CD4-positive, alpha-beta T cell treated with Interleukin-15 for 1 hour (primary cell): ENCODE measurements around the gene CSMD2.
"Not testable (repeated sequence)": the region's sequence is repeated elsewhere in the genome, so short reads cannot be mapped to it uniquely, and the experiment has no call there.

Experiments
- DNase-seq: peaks from one replicate; pipeline ENCODE4 v3.0.0-alpha.2; 2020

Gene CSMD2

DNA sequence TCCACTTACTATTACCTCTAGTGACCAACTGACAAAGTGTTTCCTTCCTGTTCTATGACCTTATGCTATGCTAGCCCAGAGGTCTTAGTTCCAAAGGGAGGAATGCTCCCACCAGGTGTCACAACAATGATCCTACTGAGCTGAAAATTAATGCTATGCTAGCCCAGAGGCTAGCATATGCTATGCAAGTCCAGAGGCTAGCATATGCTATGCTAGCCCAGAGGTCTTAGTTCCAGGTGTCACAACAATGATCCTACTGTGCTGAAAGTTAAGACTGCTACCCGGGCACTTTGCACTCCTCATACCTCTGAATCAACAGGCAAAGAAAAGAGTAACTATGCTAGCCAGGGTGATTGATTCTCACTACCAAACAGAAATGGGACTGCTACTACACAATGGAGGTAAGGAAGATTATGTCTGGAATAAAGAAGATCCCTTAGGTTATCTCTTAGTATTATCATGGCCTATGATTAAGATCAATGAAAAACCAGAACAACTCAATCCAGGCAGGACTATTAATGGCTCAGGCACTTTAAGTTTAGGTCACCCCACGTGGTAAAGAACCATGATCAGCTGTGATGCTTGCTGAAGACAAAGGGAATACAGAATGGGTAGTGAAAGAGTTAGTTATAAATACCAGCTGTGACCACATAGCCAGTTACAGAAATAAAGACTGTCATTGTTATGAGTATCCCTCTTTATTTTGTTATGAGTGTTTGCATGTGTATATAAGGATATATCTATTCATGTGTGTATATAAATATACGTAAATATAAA, 114.1 kb downstream of the CSMD2 start:
- DNase-seq = no peak

DNA sequence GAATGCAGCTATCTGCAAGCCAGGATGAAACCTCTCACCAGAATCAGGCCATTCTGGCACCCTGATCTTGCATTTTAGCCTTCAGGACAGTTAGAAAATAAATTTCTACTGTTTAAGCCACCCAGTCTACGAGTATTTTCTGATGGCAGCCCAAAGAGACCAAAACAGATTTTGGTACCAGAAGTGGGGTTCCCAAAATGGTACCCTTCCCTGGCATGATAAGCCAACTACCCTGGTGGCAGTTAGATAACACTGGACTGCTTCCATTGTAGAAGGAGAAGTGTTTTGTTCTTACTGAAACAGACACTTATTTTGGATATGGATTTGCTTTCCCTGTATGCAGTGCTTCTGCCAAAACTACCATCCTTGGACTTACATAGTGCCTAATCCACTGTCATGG, 115.0 kb downstream of the CSMD2 start:
- no peak for DNase-seq

DNA sequence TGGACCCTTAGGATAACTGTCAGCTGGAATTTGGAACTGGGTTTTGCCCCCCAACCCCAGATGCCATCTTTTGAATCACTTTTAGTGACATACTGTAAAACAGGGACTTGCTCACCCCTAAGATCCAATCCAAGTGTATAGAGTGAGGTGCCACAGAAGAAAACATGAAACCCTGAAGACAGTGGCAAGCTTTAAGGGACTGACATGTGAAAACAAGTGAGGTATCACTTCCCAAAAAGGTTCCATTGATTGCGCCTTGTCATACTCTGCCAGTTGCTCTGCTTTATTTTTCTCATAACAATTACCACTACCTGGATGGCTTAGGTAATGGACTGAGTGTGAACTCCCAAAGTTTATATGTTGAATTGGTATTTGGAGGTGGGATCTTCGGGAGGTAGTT, 115.6 kb downstream of the CSMD2 start:
- DNase-seq = no peak

DNA sequence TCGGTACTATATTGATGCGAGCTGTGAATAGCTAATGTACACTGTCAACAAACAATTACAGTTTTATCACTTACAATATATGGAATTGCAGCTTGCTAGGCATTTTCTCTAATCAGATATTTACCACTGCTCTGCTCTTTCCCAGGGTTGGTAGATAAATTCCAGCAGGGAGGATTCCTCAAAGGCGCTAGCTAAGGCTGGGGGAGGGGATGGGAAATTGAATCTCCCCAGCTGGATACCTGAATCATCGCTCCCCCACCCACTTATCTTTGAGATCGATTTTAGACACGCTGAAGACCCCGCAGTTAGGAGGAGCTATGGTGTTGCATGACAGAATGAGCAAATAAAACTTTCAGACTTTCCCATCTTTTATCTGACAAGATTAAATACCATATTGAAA, 127.2 kb downstream of the CSMD2 start:
- no peak for DNase-seq

DNA sequence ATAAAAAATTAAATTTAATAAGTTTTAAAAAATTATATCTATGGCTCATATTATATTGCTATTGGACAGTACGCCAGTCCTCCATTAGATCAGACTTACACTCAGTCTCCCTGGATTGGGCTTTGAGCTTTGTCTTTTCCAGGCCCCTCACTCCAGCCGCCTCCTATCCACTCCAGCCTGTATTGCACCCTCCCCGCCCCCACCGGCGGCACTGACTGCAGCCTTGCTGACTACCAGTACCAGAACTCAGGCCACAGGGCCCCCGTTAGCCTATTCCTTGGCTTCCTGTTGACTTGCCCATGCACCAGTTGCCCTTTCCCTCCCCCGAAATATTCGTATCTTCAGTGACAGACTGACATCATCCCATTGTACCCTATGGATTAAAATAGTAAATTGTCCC, 127.9 kb downstream of the CSMD2 start:
- no peak for DNase-seq

DNA sequence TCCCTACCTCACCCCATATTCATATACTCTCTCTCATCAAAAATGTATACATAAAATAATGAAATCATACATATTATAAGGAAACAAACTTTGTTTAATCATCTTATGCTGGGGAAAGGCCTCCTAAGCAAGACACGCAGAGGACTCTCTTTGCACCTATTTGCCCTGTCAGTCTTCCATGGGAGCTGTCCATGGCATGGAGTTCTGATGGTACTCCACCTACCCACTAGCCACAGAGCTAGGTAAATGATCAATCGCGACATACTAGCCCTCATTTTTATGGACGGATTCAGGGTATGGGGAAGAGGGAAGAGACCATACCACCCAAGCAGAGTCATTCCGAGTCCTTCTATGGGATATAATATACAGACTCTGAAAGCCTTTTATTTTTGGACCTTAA, 131.0 kb downstream of the CSMD2 start:
- DNase-seq = no peak

DNA sequence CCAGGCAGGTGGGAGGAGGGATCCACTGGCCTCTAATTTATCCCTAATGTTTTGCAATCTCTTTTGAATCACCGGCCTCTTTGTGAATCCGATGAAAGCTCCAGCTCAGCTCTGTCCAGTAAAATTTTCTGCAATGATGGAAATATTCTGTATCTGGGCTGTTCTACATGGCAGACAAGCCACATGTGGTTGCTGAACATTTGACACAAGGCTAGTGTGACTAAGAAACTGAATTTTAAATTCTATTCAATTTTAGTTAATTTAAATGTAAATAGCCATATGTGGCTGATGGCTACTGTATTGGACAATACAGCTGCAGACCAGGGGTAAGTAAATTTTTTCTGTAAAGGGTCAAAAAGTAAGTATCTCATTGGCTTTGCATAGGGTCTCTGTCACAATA, 135.1 kb downstream of the CSMD2 start:
- no peak for DNase-seq

DNA sequence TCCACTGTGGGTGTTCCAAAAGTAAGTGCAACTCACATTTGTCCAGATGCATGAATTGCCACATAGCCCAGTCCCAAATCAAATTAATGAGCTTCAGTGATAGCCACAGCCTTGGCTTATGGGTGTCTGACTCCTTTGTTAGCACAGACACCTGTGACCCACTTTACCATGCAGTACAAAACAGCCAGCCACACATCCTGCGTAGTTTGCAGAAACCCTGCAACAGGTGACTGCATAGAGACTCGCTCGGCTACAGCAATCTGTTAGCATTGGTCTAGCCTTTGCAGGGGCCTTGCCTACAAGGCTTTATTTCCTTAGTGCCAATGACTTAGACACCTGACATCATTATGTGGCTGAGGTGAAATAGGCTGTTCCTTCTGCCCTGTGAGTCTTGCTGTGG, 135.5 kb downstream of the CSMD2 start:
- no peak for DNase-seq

DNA sequence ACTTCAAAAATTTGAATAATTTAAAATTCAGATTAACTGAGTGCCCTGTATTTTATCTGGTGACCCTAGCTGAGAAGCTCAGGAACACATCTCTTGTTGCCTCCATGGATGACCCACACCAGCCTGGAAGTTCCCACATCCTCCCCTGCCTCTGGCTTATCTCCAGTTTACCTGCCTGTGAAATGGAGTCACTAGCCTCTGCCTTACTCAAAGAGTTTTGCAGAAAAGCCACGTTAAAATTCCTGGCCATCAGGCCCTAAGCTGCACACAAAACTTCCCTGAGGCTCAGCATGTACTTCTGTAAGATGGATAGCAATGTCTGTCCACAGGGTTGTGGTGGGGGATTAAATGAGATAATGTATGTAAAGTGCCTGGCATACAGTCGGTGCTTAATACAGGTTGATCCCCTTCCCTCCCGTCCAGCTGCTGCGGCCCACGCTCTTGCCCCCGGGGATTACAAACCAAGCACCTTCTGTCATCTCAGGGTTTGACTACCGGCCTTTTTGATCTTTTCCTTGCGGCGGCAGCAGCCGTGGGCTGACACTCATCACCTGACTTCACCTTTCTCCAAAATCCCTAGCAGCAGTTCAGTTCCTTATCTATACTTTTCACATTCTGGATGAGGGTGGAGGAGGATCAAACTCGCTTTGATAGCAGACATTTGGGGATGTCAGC, 136.5 kb downstream of the CSMD2 start:
- DNase-seq = no peak

DNA sequence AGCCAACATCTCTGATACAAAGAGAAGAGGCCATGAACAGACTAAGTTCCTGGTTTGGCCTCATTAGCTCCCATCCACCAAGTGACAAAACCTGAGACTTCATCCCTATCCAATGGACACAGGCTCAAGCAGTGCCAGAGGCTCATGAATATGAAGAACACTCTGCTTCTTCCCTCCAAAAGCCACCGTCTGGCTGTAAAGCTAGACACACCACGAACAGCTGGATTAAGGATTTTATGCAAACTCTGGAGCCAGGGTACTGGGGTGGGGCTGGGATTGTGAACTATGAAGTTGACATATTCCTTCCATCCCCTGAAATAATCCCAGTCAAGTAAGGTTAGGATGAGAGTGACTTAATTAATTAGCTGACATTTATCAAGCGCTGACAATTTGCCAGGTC, 139.4 kb downstream of the CSMD2 start:
- DNase-seq = no peak

DNA sequence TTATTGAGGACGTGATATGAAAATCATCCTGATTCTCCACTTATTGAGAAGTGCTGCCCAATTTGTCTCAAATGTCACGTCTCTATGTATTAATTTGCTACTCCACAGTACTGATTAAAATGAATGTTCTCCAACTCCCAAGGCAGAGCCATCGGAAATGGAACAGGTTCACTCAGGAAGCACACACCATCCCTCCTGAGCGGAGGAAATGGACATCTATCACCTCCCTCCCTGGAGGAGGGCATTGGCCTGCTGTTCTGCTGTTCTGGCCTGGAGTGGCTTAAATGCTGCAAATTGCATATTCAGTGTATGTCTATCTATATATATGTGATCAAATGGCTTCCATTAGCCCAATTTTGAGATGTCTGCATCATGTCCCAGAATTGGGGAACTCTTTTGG, 140.5 kb downstream of the CSMD2 start:
- no peak for DNase-seq

DNA sequence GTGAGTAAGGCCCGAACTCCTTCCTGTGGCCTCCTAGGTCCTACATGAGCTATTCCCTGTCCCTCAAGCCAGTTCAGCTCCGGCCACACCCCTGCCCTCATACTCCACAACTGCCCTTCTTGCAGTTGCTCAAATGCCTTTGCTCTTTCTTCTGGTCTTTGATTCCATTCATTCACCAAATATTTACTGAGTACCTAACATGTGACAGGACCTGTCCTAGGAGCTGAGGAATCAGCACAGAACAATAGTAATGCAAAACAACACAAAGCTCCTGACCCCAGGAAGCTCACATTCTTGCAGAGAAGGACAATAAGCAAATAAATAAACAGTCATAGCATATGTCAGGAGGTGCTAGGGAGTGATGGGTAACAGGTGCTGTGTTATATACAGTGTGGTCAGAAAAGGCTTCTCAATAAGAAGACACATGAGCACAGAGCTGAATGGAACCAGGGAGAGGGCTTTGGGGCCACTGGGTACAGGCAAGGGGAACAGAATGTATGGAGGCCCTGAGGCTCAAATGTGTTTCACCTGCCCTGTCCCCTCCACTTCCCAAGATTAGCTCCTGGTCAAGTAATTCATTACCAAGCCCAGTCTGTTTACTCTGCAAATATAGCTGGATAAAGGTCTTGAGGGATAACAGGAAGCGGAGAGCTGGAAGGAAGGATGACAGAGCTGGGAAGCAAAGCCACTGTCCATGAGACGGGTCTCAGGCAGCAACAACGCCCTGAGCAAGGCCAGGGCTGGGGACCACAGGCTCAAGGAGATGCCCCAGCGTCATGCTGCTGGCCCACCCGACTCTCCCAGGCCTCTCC, 145.1 kb downstream of the CSMD2 start:
- no peak for DNase-seq

DNA sequence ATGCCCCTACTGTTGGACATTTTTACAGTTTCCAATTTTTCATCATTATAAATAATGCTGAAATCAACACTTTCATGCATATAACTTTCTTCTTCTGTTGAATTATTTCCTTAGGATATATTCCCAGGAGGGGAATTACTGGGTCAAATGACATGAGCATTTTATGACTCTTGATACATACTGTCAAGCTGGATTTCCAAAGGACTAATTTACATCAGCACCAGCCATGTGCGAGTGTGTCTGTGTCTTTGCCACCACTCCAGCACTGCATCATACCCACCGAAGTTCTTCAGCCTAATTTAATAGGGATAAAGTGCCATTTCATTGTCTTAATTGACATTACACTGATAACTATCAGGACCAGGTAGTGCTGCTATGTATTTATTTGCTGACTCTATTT, 146.7 kb downstream of the CSMD2 start:
- DNase-seq = no peak

DNA sequence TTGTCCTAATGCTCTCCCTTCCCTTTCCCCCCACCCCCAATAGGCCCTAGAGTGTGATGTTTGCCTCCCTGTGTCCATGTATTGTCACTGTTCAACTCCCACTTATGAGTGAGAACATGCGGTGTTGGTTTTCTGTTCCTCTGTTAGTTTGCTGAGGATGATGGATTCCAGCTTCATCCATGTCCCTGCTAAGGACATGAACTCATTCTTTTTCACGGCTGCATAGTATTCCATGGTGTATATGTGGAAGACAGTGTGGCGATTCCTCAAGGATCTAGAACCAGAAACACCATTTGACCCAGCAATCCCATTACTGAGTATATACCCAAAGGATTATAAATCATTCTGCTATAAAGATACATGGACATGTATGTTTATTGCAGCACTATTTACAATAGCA, 148.7 kb downstream of the CSMD2 start:
- DNase-seq = not testable (repeated sequence)

DNA sequence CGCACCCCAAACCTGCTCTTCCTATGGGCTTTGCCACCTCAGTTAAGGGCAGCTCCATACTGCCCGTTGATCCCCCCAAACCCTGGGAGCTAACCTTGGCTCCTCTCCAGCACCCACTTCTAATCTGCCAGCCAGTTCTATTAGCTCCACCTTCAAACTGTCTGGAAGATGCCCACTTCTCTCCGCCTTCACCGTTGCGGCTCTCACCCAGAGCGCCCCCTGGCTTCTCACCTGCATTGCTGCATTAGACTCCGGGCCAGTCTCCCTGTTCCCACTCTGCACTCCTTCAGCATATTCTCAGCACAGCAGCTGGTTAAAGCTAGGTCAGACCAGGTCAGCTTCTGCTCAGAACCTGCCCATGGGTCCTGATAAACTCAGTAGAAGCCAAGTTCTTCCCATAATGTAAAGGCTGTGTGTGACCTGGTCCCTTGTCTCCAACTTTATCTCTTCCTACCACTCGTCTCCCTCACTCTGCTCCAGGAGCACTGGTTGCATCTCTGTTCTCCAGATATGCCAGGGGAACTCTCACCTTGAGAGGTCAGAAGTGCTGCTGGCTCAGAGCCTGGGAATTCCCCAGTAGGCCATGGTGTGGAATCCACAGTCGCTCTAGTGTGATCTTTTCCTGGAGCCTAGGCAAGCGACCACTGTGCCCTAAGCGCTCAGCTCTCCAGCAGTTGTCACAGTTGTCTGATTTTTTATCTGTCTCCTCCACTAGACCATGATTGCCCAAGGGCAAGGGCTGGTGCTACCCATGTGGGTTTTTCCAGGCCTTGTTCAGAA, 150.9 kb downstream of the CSMD2 start:
- DNase-seq = no peak

DNA sequence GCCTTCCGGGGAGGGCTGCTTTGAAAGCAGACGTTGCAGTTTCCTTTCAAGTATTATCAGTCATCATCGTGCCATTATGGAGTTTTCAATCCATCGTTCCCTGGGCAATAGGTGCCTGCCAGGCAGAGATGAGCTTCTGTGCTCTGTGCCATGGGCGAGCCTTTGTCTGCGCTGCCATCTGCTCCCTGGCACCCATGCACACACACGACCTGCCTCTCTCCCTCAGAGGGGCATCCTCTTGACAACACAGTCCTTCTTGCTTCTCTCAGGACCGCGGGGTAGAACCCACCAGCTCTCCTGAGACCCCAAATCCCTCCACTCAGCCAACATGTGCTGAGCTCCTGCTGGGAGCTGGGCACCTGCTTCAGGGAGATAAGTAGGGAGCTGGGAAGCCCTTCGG, 151.9 kb downstream of the CSMD2 start:
- DNase-seq = no peak

DNA sequence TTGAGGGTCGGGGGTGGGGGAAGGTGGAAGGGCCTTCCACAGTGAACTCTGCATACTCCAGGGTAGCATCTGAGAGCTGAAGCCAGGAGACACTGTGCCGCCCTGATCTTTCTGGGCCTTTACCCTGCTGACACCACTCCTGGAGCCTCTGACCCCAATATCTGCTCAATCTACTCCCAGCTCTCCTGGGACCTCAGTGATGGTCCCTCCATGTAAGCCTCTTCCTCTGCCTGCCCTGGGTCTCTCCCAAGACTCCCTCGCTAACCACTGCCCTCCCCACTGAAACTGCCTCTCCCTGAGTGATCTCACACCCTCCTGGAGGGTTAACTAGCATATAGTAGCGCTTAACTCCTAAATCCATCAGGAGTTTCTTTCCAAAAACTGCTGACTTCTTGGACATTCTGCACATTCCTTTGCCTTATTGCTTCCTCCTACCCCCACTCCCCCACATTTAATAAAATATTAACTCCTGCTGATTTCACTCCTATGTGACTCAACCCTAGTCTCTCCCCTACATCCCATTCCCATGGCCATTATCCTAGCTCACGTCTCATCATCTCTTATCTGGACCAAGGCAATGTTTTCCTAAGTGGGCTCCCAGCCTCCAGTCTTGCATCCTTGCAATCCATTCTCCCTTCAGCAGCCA, 155.6 kb downstream of the CSMD2 start:
- DNase-seq = no peak

DNA sequence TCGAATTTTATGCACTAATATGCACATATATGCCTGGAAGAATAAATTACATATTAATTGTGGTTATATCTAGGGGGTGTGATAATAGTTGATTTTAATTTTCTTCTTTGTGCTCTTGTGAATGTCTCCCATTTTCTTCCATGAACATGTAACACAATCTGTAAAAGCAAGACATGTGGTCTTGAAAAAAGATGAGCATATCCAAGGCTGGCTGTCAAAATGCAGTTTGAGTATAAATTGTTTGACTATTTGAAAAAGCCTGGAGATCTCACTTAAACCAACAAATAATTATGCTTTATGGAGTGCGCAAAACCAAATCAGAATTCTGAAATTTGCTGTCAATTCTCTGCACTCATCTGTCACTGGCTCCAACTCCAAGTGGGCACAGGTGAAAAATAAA, 157.3 kb downstream of the CSMD2 start:
- no peak for DNase-seq

DNA sequence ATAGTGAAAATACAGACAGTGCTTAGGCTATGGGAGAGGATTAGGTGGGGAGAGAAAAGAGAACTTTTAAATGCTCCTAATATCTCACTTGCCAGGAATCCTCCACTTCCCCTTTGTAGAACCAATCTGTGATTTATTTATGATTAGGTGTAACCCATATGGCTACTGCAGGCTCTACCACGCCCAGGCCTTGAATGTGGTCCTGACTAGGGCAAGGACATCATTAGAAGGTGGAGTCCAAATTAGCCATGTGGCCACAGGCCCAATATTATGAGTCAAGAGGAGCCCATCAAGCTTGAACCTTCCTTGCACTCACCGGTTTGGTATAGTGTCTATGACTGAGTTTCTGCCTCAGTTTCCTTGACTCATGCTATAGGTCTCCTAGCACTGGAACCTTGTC, 159.7 kb downstream of the CSMD2 start:
- no peak for DNase-seq

DNA sequence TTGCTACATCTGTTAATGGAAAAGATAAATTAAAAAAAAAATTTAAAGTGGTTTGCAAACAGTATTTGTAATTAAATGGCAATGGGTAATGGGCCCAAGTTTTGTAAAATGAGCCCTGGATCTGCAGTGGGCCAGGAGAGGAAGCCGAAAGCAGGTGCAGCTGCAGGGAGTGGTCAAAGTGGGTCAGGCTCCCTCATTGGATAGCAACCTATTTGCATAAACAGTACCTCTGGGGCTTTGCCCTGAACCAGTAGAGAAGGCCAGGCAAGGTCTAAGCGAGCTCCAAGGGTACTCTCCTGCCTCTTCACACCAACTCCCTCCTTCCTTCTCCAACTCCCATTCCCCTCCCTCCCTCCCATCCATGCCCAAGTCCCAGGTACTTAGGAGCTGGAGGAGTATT, 162.2 kb downstream of the CSMD2 start:
- DNase-seq = no peak

DNA sequence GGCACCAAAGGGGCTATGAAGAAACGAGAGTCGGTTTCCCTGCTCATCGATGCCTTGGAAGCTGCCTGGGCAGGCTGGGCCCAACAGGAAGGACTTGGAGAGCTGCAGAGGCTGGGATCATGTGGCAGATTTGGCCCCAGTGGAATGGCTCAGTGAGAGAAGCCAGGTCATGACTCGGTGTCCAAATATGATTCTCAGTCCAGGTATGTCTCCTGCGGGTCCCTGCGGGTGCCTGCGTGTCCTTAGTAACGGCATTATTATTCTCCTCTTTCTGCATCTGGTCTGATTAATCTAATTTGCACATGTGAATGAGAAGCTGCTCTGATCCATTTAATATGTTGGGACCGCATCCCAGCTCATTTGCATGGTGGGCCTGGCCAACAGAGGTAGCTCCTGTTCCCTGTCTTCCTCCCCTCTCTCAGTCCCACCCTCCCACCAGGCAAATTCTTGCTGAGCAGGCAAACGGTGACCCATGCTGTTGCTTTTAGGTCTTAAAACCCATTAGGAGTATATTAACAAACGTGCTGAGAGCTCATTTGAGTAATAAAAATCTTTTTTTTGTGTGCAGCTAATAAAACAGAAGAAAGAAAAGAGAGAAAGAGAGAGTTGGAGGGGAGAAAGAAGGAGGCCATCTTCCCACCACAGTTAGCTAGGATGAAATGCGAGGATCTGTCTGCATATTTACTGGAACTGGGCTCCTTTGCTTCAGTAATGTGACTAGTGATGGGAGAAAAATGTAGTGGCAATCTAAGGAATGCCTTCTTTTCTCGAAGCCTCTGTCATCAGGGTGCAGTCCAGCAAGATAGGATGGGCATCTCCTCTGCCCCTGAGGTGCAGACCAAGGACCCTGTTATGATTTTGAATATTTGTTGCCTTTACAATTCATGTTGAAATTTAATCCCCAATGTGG, 167.6 kb downstream of the CSMD2 start:
- no peak for DNase-seq

DNA sequence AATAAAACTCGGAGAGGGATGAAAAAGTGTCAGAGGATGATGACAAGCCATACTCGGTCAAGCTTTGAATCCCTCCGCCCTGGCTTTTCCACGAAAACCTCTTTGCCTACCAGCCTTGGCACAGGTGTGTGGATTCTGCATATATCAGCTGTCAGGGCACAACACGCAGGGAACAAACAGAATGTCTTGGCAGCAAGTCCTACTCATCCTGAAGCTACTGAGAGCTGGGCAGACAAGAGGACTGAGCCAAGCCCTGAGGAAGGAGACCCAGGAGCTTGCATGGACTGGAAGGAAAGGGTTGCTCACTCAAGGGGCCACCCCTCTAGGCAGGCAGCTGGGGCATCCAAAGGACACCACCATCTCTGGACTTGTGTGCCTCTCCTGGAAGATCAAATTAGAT, 168.7 kb downstream of the CSMD2 start:
- no peak for DNase-seq
